H9 (cell line): Measurements from ENCODE around the gene ELFN2. TPM values are rescaled to one million over a fixed set of nuclear protein-coding genes. Genes with fewer than 3 reads are reported as not detected.

Source experiments
- DNase-seq: peaks from one replicate; pipeline ENCODE4 v3.0.0-alpha.2; 2017
- H2AFZ ChIP-seq: one replicate; pipeline ENCODE4 v1.6.1; 2013; ENCODE audit warnings: mild to moderate bottlenecking, low read length, control low read depth, moderate library complexity
- H2AK5ac ChIP-seq: 2 replicates; pipeline ENCODE4 v1.6.1; 2013; ENCODE audit warnings: low read length, control low read depth, mixed read lengths; ENCODE audit not compliant: insufficient read length
- H2BK120ac ChIP-seq: one replicate; pipeline ENCODE4 v1.6.1; 2013; ENCODE audit warnings: low read depth, mild to moderate bottlenecking, low read length, control low read depth, inconsistent platforms; ENCODE audit not compliant: poor library complexity, severe bottlenecking
- H2BK12ac ChIP-seq: 2 replicates; pipeline ENCODE4 v1.6.1; 2013; ENCODE audit warnings: low read length, control low read depth, mixed read lengths, low read depth; ENCODE audit not compliant: insufficient read length
- H2BK15ac ChIP-seq: 2 replicates; pipeline ENCODE4 v1.6.1; 2013; ENCODE audit warnings: low read depth, low read length, control low read depth
- H2BK20ac ChIP-seq: one replicate; pipeline ENCODE4 v1.6.1; 2013; ENCODE audit warnings: low read depth, mild to moderate bottlenecking, low read length, control low read depth, inconsistent platforms; ENCODE audit not compliant: poor library complexity, severe bottlenecking
- H2BK5ac ChIP-seq: 2 replicates; pipeline ENCODE4 v1.6.1; 2013; ENCODE audit warnings: low read length, control low read depth, mixed read lengths; ENCODE audit not compliant: insufficient read length
- H3K14ac ChIP-seq: 2 replicates; pipeline ENCODE4 v1.6.1; 2013; ENCODE audit warnings: low read length, control low read depth; ENCODE audit not compliant: insufficient read depth
- H3K18ac ChIP-seq: 2 replicates; pipeline ENCODE4 v1.6.1; 2013; ENCODE audit warnings: low read depth, mild to moderate bottlenecking, mixed read lengths, low read length, control low read depth; ENCODE audit not compliant: insufficient read length
- H3K23ac ChIP-seq: 2 replicates; pipeline ENCODE4 v1.6.1; 2013; ENCODE audit warnings: low read length, control low read depth, mixed read lengths, low read depth; ENCODE audit not compliant: insufficient read length
- H3K23me2 ChIP-seq: 2 replicates; pipeline ENCODE4 v1.6.1; 2013; ENCODE audit warnings: low read depth, mild to moderate bottlenecking, mixed read lengths, low read length, control low read depth; ENCODE audit not compliant: insufficient read length, poor library complexity, severe bottlenecking
- H3K27ac ChIP-seq: 2 replicates; pipeline ENCODE4 v1.5.1; 2013; ENCODE audit warnings: low read length, control low read depth, mixed read lengths, low read depth; ENCODE audit not compliant: insufficient read length
- H3K27me3 ChIP-seq: 2 replicates; pipeline ENCODE4 v1.6.1; 2013; ENCODE audit warnings: low read length, control low read depth, inconsistent platforms; ENCODE audit not compliant: insufficient read depth
- H3K4ac ChIP-seq: 2 replicates; pipeline ENCODE4 v1.6.1; 2013; ENCODE audit warnings: low read depth, mild to moderate bottlenecking, control low read depth, inconsistent platforms, low read length, moderate library complexity
- H3K4me1 ChIP-seq: 2 replicates; pipeline ENCODE4 v1.6.1; 2013; ENCODE audit warnings: low read length, control low read depth, inconsistent platforms; ENCODE audit not compliant: insufficient read depth
- H3K4me2 ChIP-seq: 2 replicates; pipeline ENCODE4 v1.6.1; 2013; ENCODE audit warnings: low read length, control low read depth, mixed read lengths; ENCODE audit not compliant: insufficient read length, insufficient read depth
- H3K56ac ChIP-seq: 2 replicates; pipeline ENCODE4 v1.6.1; 2013; ENCODE audit warnings: low read depth, mild to moderate bottlenecking, mixed read lengths, low read length, control low read depth; ENCODE audit not compliant: insufficient read length
- H3K79me1 ChIP-seq: 2 replicates; pipeline ENCODE4 v1.6.1; 2013; ENCODE audit warnings: low read depth, mild to moderate bottlenecking, moderate library complexity, low read length, control low read depth, inconsistent platforms; ENCODE audit not compliant: insufficient read depth, poor library complexity, severe bottlenecking
- H3K79me2 ChIP-seq: 2 replicates; pipeline ENCODE4 v1.6.1; 2013; ENCODE audit warnings: low read length, control low read depth, inconsistent platforms; ENCODE audit not compliant: insufficient read depth
- H3K9ac ChIP-seq: 2 replicates; pipeline ENCODE4 v1.6.1; 2013; ENCODE audit warnings: low read length, control low read depth, mixed read lengths; ENCODE audit not compliant: insufficient read length; ENCODE audit errors: extremely low read depth
- H3K9me3 ChIP-seq: one replicate; pipeline ENCODE4 v1.6.1; 2013; ENCODE audit warnings: low read depth, low read length, inconsistent platforms; ENCODE audit not compliant: control insufficient read depth
- H3T11ph ChIP-seq: one replicate; pipeline ENCODE4 v1.6.1; 2013; ENCODE audit warnings: mild to moderate bottlenecking, low read length, control low read depth, inconsistent platforms
- H4K20me1 ChIP-seq: one replicate; pipeline ENCODE4 v1.6.1; 2013; ENCODE audit not compliant: control insufficient read depth, insufficient read length, insufficient read depth
- H4K5ac ChIP-seq: 2 replicates; pipeline ENCODE4 v1.6.1; 2013; ENCODE audit warnings: low read depth, mild to moderate bottlenecking, mixed read lengths, low read length, control low read depth; ENCODE audit not compliant: insufficient read length
- H4K8ac ChIP-seq: replicated peaks from 2 replicates; pipeline ENCODE4 v1.6.1; 2013; ENCODE audit warnings: low read length, control low read depth, mixed read lengths, low read depth; ENCODE audit not compliant: insufficient read length
- H4K91ac ChIP-seq: 2 replicates; pipeline ENCODE4 v1.6.1; 2013; ENCODE audit warnings: low read depth, mild to moderate bottlenecking, moderate library complexity, mixed read lengths, low read length, control low read depth; ENCODE audit not compliant: insufficient read length
- H3K27ac Mint-ChIP-seq, 3 experiments: 2 replicates in 2 of 3; 3 replicates in 1 of 3; pipeline ENCODE4 v1.8.0; 2020 to 2021; ENCODE audit warnings: mixed read lengths in 3 of 3, mild to moderate bottlenecking in 1 of 3, moderate library complexity in 1 of 3
- H3K27me3 Mint-ChIP-seq: 2 replicates; pipeline ENCODE4 v1.8.0; 2021; ENCODE audit warnings: low read depth, mild to moderate bottlenecking, moderate library complexity, mixed read lengths
- H3K36me3 Mint-ChIP-seq, 3 experiments: 2 replicates in 2 of 3; 3 replicates in 1 of 3; pipeline ENCODE4 v1.8.0; 2020 to 2021; ENCODE audit warnings: low read depth in 3 of 3, mixed read lengths in 3 of 3; ENCODE audit not compliant: insufficient read depth in 1 of 3
- H3K4me1 Mint-ChIP-seq, 2 experiments: 2 replicates each; pipeline ENCODE4 v1.8.0; 2020; ENCODE audit warnings: mixed read lengths in 2 of 2
- H3K4me3 Mint-ChIP-seq, 2 experiments: 2 replicates in 1 of 2; 3 replicates in 1 of 2; pipeline ENCODE4 v1.8.0; 2020 to 2021; ENCODE audit warnings: mild to moderate bottlenecking in 2 of 2, mixed read lengths in 2 of 2, moderate library complexity in 1 of 2
- H3K9me3 Mint-ChIP-seq, 2 experiments: 2 replicates in 1 of 2; 3 replicates in 1 of 2; pipeline ENCODE4 v1.8.0; 2020; ENCODE audit warnings: mild to moderate bottlenecking in 2 of 2, mixed read lengths in 2 of 2, moderate library complexity in 1 of 2
- WGBS: extraction: QIAGEN DNeasy Blood & Tissue Kit; methylation state at CpG from one replicate; pipeline ENCODE4 v1.1.7; 2013; ENCODE audit warnings: missing lambda C conversion rate, low lambda C conversion rate, mixed read lengths; ENCODE audit not compliant: insufficient read length; ENCODE audit errors: extremely low coverage; 5-methylcytosine and 5-hydroxymethylcytosine counted together
- total RNA-seq: library from RNA; stranded (reverse); gene quantifications from 2 replicates; pipeline ENCODE4 v1.2.1, GENCODE V29; 2021
- TF ChIP-seq, protein P1 (sequence below): fragments of 200-600 bp; sonication (generic); conservative IDR thresholded peaks from 3 replicates; pipeline ENCODE4 v1.8.0; 2021; ENCODE audit warnings: antibody characterized with exemption, mild to moderate bottlenecking

The ELFN2 gene
- total RNA-seq, 1 experiment from 2014 or later, result 0.70 TPM

DNA sequence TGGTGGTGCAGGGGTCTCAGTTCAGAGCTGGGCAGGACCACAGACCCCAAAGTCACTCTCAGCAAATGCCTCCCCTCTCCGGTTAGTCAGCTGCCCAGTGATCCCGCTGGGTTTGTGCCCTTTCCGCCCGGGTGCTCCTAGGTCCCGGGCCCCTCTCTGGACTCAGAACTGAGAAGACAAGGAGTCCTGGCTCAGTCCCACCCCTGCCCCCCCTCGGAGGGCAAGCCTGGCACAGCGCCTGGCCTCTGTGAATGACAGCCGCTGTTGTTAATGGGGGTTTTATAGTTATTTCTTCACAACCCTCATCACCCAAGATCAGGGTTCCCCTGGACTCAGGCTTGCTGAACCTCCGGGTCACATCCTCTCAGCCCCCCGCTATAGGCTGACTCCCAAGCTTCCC, 47.6 kb downstream of the ELFN2 start:
- no peak overlapping the region for H2BK5ac ChIP-seq
- no peaks in the 10 kb centered on the region for H3K23me2 ChIP-seq
- no peaks in the 10 kb centered on the region for H3K4me1 ChIP-seq
- peaks cover 0 to 9% of the 10 kb centered on the region in 2 experiments; a peak in 2 of 4 replicates for H3K4me1 Mint-ChIP-seq
- no peak overlapping the region for H3K56ac ChIP-seq
- DNase-seq, result no peak
- no peak overlapping the region for H3K4ac ChIP-seq
- no peak overlapping the region; the same call in 1 of the 2 replicates for H3K14ac ChIP-seq
- H3K4me2 ChIP-seq, result no peak overlapping the region
- H4K20me1 ChIP-seq, result no peaks in the 10 kb centered on the region
- no peaks in the 10 kb centered on the region for H3K9me3 ChIP-seq
- H2BK20ac ChIP-seq, result no peak overlapping the region
- no peak overlapping the region for H4K91ac ChIP-seq
- no peak overlapping the region for H3K18ac ChIP-seq
- no peaks in the 10 kb centered on the region for H3K36me3 Mint-ChIP-seq
- H2AK5ac ChIP-seq, result no peak overlapping the region
- H3K27ac ChIP-seq, result no peak overlapping the region
- H3K9me3 Mint-ChIP-seq, result no peaks in the 10 kb centered on the region
- H3K27me3 ChIP-seq, result no peaks in the 10 kb centered on the region
- TF ChIP-seq, protein P1, sequence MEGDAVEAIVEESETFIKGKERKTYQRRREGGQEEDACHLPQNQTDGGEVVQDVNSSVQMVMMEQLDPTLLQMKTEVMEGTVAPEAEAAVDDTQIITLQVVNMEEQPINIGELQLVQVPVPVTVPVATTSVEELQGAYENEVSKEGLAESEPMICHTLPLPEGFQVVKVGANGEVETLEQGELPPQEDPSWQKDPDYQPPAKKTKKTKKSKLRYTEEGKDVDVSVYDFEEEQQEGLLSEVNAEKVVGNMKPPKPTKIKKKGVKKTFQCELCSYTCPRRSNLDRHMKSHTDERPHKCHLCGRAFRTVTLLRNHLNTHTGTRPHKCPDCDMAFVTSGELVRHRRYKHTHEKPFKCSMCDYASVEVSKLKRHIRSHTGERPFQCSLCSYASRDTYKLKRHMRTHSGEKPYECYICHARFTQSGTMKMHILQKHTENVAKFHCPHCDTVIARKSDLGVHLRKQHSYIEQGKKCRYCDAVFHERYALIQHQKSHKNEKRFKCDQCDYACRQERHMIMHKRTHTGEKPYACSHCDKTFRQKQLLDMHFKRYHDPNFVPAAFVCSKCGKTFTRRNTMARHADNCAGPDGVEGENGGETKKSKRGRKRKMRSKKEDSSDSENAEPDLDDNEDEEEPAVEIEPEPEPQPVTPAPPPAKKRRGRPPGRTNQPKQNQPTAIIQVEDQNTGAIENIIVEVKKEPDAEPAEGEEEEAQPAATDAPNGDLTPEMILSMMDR, result no peak
- no peak overlapping the region for H2AFZ ChIP-seq
- H3K27me3 Mint-ChIP-seq, result peaks cover 7% of the 10 kb centered on the region
- H3K79me1 ChIP-seq, result no peaks in the 10 kb centered on the region
- no peak overlapping the region for H3K27ac Mint-ChIP-seq
- no peak overlapping the region for H2BK15ac ChIP-seq
- WGBS, result no CpG with 5 or more reads among the region's 10 CpGs
- no peak overlapping the region for H4K5ac ChIP-seq
- H3T11ph ChIP-seq, result no peak overlapping the region
- H3K9ac ChIP-seq, result no peak overlapping the region
- H3K4me3 Mint-ChIP-seq, result no peak overlapping the region
- H2BK12ac ChIP-seq, result no peak overlapping the region
- H3K23ac ChIP-seq, result no peak overlapping the region
- no peak overlapping the region for H4K8ac ChIP-seq
- no peaks in the 10 kb centered on the region for H3K79me2 ChIP-seq
- no peak overlapping the region for H2BK120ac ChIP-seq
